ENCODE results near the gene SAMD8.

DNA sequence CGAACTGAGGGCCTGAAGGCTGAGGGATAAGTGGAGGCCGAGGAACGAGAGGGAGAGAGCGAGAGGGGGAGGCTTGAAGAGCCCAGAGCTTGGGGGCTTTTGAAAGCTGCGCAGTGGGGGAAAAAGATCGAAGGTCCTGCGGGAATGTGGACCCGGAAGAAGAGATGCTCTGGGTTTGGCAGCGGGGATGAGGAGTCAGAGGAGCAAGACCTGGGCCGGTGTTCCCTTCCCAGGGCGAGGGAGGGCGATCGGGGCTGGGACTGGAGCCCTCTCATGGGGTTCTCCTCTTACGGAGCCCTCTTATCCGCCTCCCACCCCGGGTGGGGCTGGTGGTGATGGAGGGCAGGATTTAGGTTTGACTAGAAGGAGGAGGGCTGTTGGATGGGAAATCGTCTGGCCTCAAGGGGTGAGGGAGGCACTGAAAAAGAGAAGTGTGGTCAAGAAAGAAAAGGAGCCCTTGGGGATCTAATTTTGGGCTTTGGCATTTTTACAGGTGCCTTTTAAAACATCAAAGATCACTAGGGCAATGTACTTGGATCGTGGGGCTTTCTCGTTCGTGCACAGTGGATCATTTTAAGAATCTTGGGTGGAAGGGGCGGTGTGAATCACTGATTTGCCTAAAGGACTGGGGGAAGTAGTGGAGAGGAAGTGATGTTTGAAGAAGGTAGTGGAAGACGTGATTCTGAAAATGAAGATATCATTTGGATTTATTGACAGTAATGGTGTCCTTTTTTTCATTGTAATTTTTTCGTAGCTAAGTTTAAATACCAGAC lies 637 bp downstream of the SAMD8 start:
- TF ChIP-seq, protein P1, sequence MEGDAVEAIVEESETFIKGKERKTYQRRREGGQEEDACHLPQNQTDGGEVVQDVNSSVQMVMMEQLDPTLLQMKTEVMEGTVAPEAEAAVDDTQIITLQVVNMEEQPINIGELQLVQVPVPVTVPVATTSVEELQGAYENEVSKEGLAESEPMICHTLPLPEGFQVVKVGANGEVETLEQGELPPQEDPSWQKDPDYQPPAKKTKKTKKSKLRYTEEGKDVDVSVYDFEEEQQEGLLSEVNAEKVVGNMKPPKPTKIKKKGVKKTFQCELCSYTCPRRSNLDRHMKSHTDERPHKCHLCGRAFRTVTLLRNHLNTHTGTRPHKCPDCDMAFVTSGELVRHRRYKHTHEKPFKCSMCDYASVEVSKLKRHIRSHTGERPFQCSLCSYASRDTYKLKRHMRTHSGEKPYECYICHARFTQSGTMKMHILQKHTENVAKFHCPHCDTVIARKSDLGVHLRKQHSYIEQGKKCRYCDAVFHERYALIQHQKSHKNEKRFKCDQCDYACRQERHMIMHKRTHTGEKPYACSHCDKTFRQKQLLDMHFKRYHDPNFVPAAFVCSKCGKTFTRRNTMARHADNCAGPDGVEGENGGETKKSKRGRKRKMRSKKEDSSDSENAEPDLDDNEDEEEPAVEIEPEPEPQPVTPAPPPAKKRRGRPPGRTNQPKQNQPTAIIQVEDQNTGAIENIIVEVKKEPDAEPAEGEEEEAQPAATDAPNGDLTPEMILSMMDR (IDR thresholded peaks at IDR 0.05; ENCODE audit: low read depth, low read length), result no peak
- no peak for TF ChIP-seq POLR2A (IDR thresholded peaks at IDR 0.05; ENCODE audit: extremely low read depth, insufficient read length)
